ENCODE measurements around the gene TTC6. TPM values are rescaled to one million over a fixed set of nuclear protein-coding genes. Genes with fewer than 3 reads are reported as not detected.
A peak's percentile ranks its signal among the peaks of the same experiment; 100 is the strongest.

TTC6 gene
- total and polyA plus RNA-seq, 2 experiments from 2014 or later: not detected

- Histone ChIP-seq H2AFZ (no peak overlapping the region), H3K4me3 (peak overlapping the region; percentile 85), H4K20me1 (ENCODE audit: insufficient read depth) (no peaks in the 10 kb centered on the region), H3K36me3 (ENCODE audit: low read depth) (no peaks in the 10 kb centered on the region), H3K79me2 (ENCODE audit: insufficient read depth) (no peaks in the 10 kb centered on the region), H3K4me1 (ENCODE audit: insufficient read depth) (peaks cover 5% of the 10 kb centered on the region; the same call in 1 of the 2 replicates), H3K4me2 (ENCODE audit: unreplicated experiment) (peak overlapping the region; percentile 83), H3K9me2 (ENCODE audit: insufficient read depth) (no peaks in the 10 kb centered on the region), H3K9me3 (ENCODE audit: low read depth) (no peaks in the 10 kb centered on the region), H3K27me3 (replicated peaks; ENCODE audit: insufficient read depth) (peaks cover 74% of the 10 kb centered on the region), H3F3A (ENCODE audit: insufficient read depth) (no peaks in the 10 kb centered on the region), H3K9ac (no peak overlapping the region), H3K27ac (no peak overlapping the region)
- TF ChIP-seq EZH2 (IDR thresholded peaks at IDR 0.05; ENCODE audit: insufficient read depth, poor library complexity, severe bottlenecking) (no peak), EZH2phosphoT487 (IDR thresholded peaks at IDR 0.05; ENCODE audit: insufficient read depth, low read depth) (no peak)
- in situ Hi-C loops (cut with MboI): no loop called here
- no peak for DNase-seq
- 18 to 21% methylated on average over 14 of the region's 14 CpGs for WGBS, 2 experiments (ENCODE audit: low coverage in 1 of 2, low lambda C conversion rate in 2 of 2, missing lambda C conversion rate in 2 of 2)
Observed at GRCh38 chr14:37593511-37594237, 1.8 kb upstream of the TTC6 start.

DNA sequence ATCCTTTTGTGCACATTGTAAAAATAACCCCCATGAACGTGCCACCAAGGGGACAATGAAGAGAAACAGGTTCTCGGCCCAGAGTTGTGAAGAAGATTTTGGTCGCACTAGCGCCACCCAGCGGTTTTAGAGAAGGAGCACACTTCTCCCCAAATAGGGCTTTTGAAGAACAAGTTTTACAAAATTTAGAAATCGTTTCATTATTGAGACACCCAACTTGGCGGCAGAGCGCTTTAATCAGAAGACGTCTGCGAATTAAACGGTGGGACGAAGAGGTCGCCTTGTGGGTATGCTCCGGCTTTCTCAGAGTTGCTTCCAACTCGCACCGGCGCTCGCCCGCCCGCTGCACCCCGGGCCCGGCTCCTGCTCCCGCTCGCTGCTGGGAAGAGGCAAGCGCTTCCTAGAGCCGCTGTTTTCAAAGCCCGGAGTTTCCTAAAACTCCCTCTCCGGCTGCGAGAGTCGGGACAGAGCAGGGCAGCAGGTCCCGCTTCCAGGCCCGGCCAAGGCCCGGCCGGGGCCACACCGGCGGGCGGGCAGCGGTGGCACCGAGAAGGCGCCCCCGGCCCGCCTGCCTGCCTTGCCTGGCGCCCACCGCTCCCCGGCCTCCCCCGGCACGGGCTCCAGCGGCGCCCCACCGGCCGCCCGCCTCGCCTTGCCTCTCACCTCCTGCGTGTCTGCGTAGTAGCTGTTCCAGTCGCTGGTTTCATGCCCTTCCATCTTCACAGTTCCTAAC, 1.0 kb upstream of the TTC6 start:
- WGBS, 2 experiments (ENCODE audit: low coverage in 1 of 2, low lambda C conversion rate in 2 of 2, missing lambda C conversion rate in 2 of 2): 1 to 2% methylated on average over 49 to 56 of the region's 56 CpGs
- Histone ChIP-seq H3F3A (ENCODE audit: insufficient read depth) (no peaks in the 10 kb centered on the region), H3K4me2 (ENCODE audit: unreplicated experiment) (peak overlapping the region; percentile 83), H3K79me2 (ENCODE audit: insufficient read depth) (no peaks in the 10 kb centered on the region), H3K9me2 (ENCODE audit: insufficient read depth) (no peaks in the 10 kb centered on the region), H3K9ac (no peak overlapping the region), H2AFZ (peak overlapping the region; percentile 91), H3K27ac (no peak overlapping the region), H3K4me3 (peak overlapping the region; percentile 85), H3K4me1 (ENCODE audit: insufficient read depth) (peaks cover 5% of the 10 kb centered on the region; the same call in 1 of the 2 replicates), H4K20me1 (ENCODE audit: insufficient read depth) (no peaks in the 10 kb centered on the region), H3K27me3 (replicated peaks; ENCODE audit: insufficient read depth) (peaks cover 74% of the 10 kb centered on the region), H3K36me3 (ENCODE audit: low read depth) (no peaks in the 10 kb centered on the region), H3K9me3 (ENCODE audit: low read depth) (no peaks in the 10 kb centered on the region)
- in situ Hi-C loops (cut with MboI): no loop called here
- TF ChIP-seq EZH2phosphoT487 (IDR thresholded peaks at IDR 0.05; ENCODE audit: insufficient read depth, low read depth) (no peak), EZH2 (IDR thresholded peaks at IDR 0.05; ENCODE audit: insufficient read depth, poor library complexity, severe bottlenecking) (no peak)
- peak; percentile 82 for DNase-seq

DNA sequence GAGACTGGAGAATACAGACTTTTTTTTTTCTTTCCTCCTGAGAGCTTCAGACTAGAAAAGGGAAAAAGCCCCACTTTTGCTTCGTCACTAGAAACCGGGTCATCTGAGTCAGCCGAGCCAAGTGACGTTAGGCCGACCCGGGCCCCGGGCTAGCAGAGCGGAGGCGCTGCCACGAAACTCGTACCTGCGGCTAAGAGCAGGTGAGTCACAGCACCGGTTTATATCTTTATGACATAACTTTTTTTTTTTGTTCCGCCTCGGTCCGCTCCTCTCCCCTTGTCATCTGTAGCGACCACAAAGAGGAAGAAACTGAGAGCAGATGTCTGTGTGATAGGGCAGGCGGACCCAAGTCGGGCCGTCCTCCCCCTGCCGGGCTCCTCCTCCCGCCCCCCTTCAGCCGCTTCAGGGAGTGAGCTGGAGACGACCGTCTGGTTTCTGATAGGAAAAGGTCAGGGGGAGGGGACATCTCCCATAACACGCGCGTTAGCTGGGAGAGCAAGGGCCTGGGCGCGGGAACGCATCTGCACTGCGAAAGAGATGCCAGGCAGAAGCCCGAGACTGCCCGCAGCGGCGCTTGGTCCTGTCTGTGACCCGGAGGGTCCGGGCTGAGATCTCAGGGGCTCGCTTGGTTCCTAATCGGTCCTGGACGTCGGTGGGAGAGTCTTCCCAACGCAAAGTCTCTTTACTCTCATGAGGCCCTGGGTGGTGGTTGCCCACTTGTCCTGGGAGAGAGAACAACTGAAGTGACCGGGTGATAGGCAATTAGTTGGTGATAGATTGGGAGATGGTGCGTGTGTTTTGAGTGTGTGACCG, 586 bp downstream of the TTC6 start:
- Histone ChIP-seq H3K27me3 (replicated peaks; ENCODE audit: insufficient read depth) (peaks cover 74% of the 10 kb centered on the region), H3K9ac (no peak overlapping the region), H3K9me2 (ENCODE audit: insufficient read depth) (no peaks in the 10 kb centered on the region), H3K4me1 (ENCODE audit: insufficient read depth) (peaks cover 5% of the 10 kb centered on the region; the same call in 1 of the 2 replicates), H3F3A (ENCODE audit: insufficient read depth) (no peaks in the 10 kb centered on the region), H3K4me3 (peak overlapping the region; percentile 63), H3K27ac (no peak overlapping the region), H2AFZ (peak overlapping the region; percentile 1; the same call in 1 of the 2 replicates), H3K36me3 (ENCODE audit: low read depth) (no peaks in the 10 kb centered on the region), H3K4me2 (ENCODE audit: unreplicated experiment) (peak overlapping the region; percentile 84), H4K20me1 (ENCODE audit: insufficient read depth) (no peaks in the 10 kb centered on the region), H3K79me2 (ENCODE audit: insufficient read depth) (no peaks in the 10 kb centered on the region), H3K9me3 (ENCODE audit: low read depth) (no peaks in the 10 kb centered on the region)
- TF ChIP-seq EZH2 (IDR thresholded peaks at IDR 0.05; ENCODE audit: insufficient read depth, poor library complexity, severe bottlenecking) (no peak), EZH2phosphoT487 (IDR thresholded peaks at IDR 0.05; ENCODE audit: insufficient read depth, low read depth) (no peak)
- DNase-seq: peak; percentile 53
- in situ Hi-C loops (cut with MboI): no loop called here
- WGBS, 2 experiments (ENCODE audit: low coverage in 1 of 2, low lambda C conversion rate in 2 of 2, missing lambda C conversion rate in 2 of 2): 6 to 8% methylated on average over 42 to 46 of the region's 46 CpGs
